Stimulated activated CD8-positive, alpha-beta memory T cell treated with anti-CD3 and anti-CD28 coated beads, Interleukin-2, amount 100 ng/mL, for 1 hour (primary cell): Measurements from ENCODE around the gene PIK3AP1.
"Not testable (repeated sequence)": the region's sequence is repeated elsewhere in the genome, so short reads cannot be mapped to it uniquely, and the experiment has no call there.

Experiments
- DNase-seq, 2 donors: peaks; one replicate each; pipeline ENCODE4 v3.0.0-alpha.2; 2020; ENCODE audit warnings: low read depth in 2 of 2

The PIK3AP1 gene

GRCh38 chr10:96696845-96697425 is 23.4 kb downstream of the PIK3AP1 start:
- no peak for DNase-seq

- no peak for DNase-seq
Measured at GRCh38 chr10:96695975-96696634, 24.2 kb downstream of the PIK3AP1 start.

- DNase-seq: no peak
Measured at GRCh38 chr10:96695366-96695765, 24.9 kb downstream of the PIK3AP1 start.

- DNase-seq: no peak
Measured at GRCh38 chr10:96693431-96693830, 26.9 kb downstream of the PIK3AP1 start.

- no peak for DNase-seq
Measured at GRCh38 chr10:96692427-96692826, 27.9 kb downstream of the PIK3AP1 start.

GRCh38 chr10:96691761-96692160 is 28.6 kb downstream of the PIK3AP1 start:
- no peak for DNase-seq

GRCh38 chr10:96690755-96691730 is 29.3 kb downstream of the PIK3AP1 start:
- no peak for DNase-seq

GRCh38 chr10:96688789-96689188 is 31.5 kb downstream of the PIK3AP1 start:
- DNase-seq: no peak

- no peak for DNase-seq
Measured at GRCh38 chr10:96687317-96688012, 32.8 kb downstream of the PIK3AP1 start.

- DNase-seq: no peak
Measured at GRCh38 chr10:96686514-96686913, 33.8 kb downstream of the PIK3AP1 start.

- no peak for DNase-seq
Measured at GRCh38 chr10:96685306-96685705, 35.0 kb downstream of the PIK3AP1 start.

GRCh38 chr10:96684826-96685225 is 35.5 kb downstream of the PIK3AP1 start:
- no peak for DNase-seq

- DNase-seq: no peak
Measured at GRCh38 chr10:96683710-96684109, 36.6 kb downstream of the PIK3AP1 start.

- no peak for DNase-seq
Measured at GRCh38 chr10:96683065-96683464, 37.2 kb downstream of the PIK3AP1 start.

GRCh38 chr10:96681524-96681923 is 38.8 kb downstream of the PIK3AP1 start:
- no peak for DNase-seq

GRCh38 chr10:96680463-96680862 is 39.9 kb downstream of the PIK3AP1 start:
- DNase-seq: not testable (repeated sequence)

GRCh38 chr10:96678725-96679124 is 41.6 kb downstream of the PIK3AP1 start:
- DNase-seq: no peak

- DNase-seq: no peak
Measured at GRCh38 chr10:96676272-96677112, 43.8 kb downstream of the PIK3AP1 start.

GRCh38 chr10:96675846-96676245 is 44.5 kb downstream of the PIK3AP1 start:
- no peak for DNase-seq

GRCh38 chr10:96673318-96674099 is 46.8 kb downstream of the PIK3AP1 start:
- DNase-seq: no peak
